ENCODE results near the gene CYP4F2.
"Not testable (repeated sequence)": the region's sequence is repeated elsewhere in the genome, so short reads cannot be mapped to it uniquely, and the experiment has no call there.

The CYP4F2 gene

GRCh38 chr19:15828611-15829305 is 69.1 kb downstream of the CYP4F2 start:
- H3K27me3 Mint-ChIP-seq; H3K36me3 Mint-ChIP-seq; H3K9me3 Mint-ChIP-seq (ENCODE audit: low read depth); H3K4me1 Mint-ChIP-seq (ENCODE audit: low read depth); H3K4me3 Mint-ChIP-seq; H3K27ac Mint-ChIP-seq: not testable (repeated sequence)

DNA sequence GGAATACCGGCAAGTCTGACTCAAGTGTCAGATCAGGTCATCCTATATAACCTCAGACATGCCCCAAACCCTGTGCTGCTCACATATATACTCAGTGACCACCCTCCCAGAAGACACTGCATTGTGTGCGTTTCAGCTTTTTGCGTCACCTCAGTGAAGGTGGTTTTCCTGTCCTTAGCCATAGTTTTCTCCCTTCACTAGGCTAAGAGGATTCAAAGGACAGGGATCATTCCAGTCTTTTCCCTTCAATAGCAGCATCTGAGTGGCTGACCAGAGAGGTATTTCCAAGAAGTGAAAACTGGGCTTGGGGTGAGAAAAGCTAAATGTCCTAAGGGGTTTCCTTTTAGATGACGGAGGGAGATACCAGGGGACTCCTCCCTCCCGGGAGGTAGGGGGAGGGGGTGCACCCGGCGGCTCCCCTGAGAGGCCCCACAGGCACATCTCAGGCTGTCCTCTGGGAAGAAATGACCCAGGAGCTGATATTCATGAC is 69.7 kb downstream of the CYP4F2 start:
- Mint-ChIP-seq H3K9me3 (ENCODE audit: low read depth) (no peaks in the 10 kb centered on the region), H3K36me3 (no peaks in the 10 kb centered on the region), H3K4me3 (no peak overlapping the region), H3K27ac (no peak overlapping the region), H3K27me3 (no peaks in the 10 kb centered on the region), H3K4me1 (ENCODE audit: low read depth) (no peaks in the 10 kb centered on the region)

Data from activated naive CD8-positive, alpha-beta T cell (primary cell).